HG03064 (cell line): ENCODE measurements around the gene GOLT1B.
"Not testable (repeated sequence)": the region's sequence is repeated elsewhere in the genome, so short reads cannot be mapped to it uniquely, and the experiment has no call there.

Source experiments
- ATAC-seq: cut with Tn5 transposase; IDR thresholded peaks from one replicate; pipeline ENCODE4 v1.9.1; 2021; ENCODE audit warnings: low read depth; ENCODE audit not compliant: unreplicated experiment

GOLT1B gene

GRCh38 chr12:21501258-21502163, at the start of gene GOLT1B, which contains the start of gene RECQL:
Gene GOLT1B, plus strand, starts transcription at chr12:21501789. Its CDS starts 135 bp downstream, at chr12:21501924.
Gene RECQL, minus strand, starts transcription at chr12:21501635. Its CDS starts 2,065 bp downstream, at chr12:21499570.
- ATAC-seq = peak; percentile 98

- ATAC-seq = no peak
These were observed 48.2 kb upstream of the GOLT1B start for GRCh38 chr12:21453312-21453852.

GRCh38 chr12:21456291-21456780, 45.3 kb upstream of the GOLT1B start:
- ATAC-seq = no peak

- no peak for ATAC-seq
These were observed 42.1 kb upstream of the GOLT1B start for GRCh38 chr12:21459474-21459873.

- not testable (repeated sequence) for ATAC-seq
These were observed 34.3 kb upstream of the GOLT1B start for GRCh38 chr12:21467334-21467733.

GRCh38 chr12:21471294-21471693, 30.3 kb upstream of the GOLT1B start:
- no peak for ATAC-seq

GRCh38 chr12:21472197-21472823, 29.3 kb upstream of the GOLT1B start:
- no peak for ATAC-seq

GRCh38 chr12:21475552-21475951, 26.0 kb upstream of the GOLT1B start:
- ATAC-seq = no peak

- ATAC-seq = no peak
These were observed 24.6 kb upstream of the GOLT1B start for GRCh38 chr12:21476949-21477348.

- ATAC-seq = no peak
These were observed 22.7 kb upstream of the GOLT1B start for GRCh38 chr12:21478756-21479455.

GRCh38 chr12:21483531-21483930, 18.1 kb upstream of the GOLT1B start:
- no peak for ATAC-seq

- ATAC-seq = no peak
These were observed 15.6 kb upstream of the GOLT1B start for GRCh38 chr12:21485998-21486397.

- no peak for ATAC-seq
These were observed 1.8 kb upstream of the GOLT1B start for GRCh38 chr12:21499765-21500164.

- peak; percentile 2 for ATAC-seq
These were observed 767 bp upstream of the GOLT1B start for GRCh38 chr12:21500786-21501257.

GRCh38 chr12:21502164-21502496, 541 bp downstream of the GOLT1B start:
- peak; percentile 3 for ATAC-seq

- no peak for ATAC-seq
These were observed 1.3 kb downstream of the GOLT1B start for GRCh38 chr12:21502872-21503271.

- ATAC-seq = no peak
These were observed 4.3 kb downstream of the GOLT1B start for GRCh38 chr12:21505888-21506287.

GRCh38 chr12:21507849-21508248, 6.3 kb downstream of the GOLT1B start:
- no peak for ATAC-seq

- ATAC-seq = no peak
These were observed 8.2 kb downstream of the GOLT1B start for GRCh38 chr12:21509768-21510167.

GRCh38 chr12:21516281-21516680, 14.7 kb downstream of the GOLT1B start:
- no peak for ATAC-seq

- no peak for ATAC-seq
These were observed 16.9 kb downstream of the GOLT1B start for GRCh38 chr12:21518451-21518850.
